SK-N-SH (cell line): ENCODE results near the gene USP30.

Experiments used
- FOXM1 ChIP-seq: IDR thresholded peaks from 2 replicates; pipeline ENCODE4 v1.4.0; 2012; ENCODE audit warnings: low read depth, mild to moderate bottlenecking
- RAD21 ChIP-seq: IDR thresholded peaks from 2 replicates; pipeline ENCODE4 v1.6.1; 2012; ENCODE audit warnings: mild to moderate bottlenecking, low read length
- YY1 ChIP-seq: IDR thresholded peaks from 2 replicates; pipeline ENCODE4 v1.4.0; 2012; ENCODE audit warnings: low read depth, mild to moderate bottlenecking
- TF ChIP-seq, protein P1 (sequence below): IDR thresholded peaks from 2 replicates; pipeline ENCODE4 v1.4.0; 2012; ENCODE audit warnings: low read depth
- TF ChIP-seq, protein P2 (sequence below): fragments of 150-350 bp; IDR thresholded peaks from 2 replicates; pipeline ENCODE4 v1.6.1; 2017; ENCODE audit warnings: antibody characterized with exemption, low read length, low read depth, borderline replicate concordance

DNA sequence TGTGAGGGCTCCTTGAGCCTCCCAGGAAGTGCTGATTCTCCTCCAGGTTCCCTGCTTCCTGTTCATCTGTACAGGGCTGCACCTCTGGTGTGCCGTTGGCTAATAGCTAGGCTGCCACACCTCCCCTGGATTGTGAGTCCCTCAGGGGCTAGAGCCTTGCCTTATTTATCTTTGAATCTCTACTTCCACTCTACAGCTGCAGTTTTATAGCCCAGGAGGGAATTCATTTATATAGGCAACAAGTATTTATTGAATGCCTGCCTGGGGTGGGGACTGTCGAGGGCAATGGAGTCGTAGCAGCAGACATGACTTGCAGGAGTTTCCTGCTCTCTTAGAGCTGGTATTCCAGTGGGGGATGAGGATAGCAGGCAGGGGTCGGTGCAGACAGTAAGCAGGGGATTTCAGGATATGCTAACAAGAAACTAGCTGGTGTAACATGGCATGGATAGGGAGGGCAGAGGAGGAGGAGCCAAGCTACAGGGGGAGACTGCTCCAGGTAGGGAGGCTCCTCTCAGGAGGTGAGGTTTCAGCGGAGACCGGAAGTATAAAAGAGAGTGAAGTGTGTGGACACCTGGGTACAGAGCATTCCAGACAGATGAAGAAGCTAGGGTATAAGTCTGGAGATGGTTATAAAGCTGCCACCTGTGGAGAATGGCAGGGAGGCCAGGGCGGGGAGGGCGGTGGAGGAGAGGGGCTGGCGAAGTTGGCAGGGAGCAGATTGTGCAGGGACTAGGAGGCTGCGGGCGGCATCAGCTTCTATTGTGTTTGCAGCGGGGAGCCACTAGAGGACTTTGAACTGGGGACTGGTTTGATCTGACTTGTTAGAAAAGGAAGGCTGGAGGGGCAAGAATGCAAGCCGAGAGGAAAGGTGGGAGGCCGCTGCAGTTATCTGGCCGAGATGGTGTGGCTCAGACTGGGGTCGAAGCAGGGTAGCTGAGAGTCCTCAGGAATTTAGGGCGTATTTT lies 17.2 kb downstream of the USP30 start:
- TF ChIP-seq YY1 (no peak), FOXM1 (no peak), RAD21 (no peak)
- TF ChIP-seq, protein P1, sequence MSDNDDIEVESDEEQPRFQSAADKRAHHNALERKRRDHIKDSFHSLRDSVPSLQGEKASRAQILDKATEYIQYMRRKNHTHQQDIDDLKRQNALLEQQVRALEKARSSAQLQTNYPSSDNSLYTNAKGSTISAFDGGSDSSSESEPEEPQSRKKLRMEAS, result no peak
- TF ChIP-seq, protein P2, sequence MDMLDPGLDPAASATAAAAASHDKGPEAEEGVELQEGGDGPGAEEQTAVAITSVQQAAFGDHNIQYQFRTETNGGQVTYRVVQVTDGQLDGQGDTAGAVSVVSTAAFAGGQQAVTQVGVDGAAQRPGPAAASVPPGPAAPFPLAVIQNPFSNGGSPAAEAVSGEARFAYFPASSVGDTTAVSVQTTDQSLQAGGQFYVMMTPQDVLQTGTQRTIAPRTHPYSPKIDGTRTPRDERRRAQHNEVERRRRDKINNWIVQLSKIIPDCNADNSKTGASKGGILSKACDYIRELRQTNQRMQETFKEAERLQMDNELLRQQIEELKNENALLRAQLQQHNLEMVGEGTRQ, result no peak
